ENCODE measurements around the gene DNAJB1.

Gene DNAJB1

DNA sequence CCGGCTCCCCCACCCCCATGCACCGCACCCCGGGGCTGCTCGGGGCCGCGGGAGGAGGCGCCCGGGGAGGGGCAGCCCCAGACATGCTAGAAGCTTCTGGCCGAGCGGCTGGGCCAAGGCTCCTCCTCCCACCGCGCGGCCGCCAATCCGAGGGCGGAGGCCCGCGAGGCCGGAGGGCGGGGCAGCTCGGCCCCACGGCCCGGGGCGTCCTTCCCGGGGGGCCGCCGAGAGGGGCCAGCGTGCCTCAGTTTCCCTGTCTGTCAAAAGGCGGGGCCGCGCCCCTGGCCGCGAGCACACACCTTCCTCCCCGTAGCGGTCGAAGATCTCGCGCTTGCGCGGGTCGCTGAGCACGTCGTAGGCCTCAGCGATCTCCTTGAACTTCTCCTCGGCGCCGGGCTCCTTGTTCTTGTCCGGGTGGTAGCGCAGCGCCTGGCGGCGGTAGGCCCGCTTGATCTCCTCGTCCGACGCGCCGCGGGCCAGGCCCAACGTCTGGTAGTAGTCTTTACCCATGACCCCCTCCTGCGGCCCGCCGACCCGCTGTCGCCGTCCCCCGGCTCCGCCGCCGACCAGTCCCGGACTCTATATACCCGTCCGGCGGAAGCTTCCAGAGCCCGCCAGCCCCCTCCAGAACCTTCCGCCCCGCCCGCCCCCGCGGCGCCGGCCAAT is at the start of gene DNAJB1:
Gene DNAJB1 (minus strand): TSS at position 558 of the 666 bp plus-strand sequence. CDS start 48 bp downstream, at position 510.
- in situ Hi-C loops (cut with HindIII; ENCODE audit: low sequenced_read_pairs), result loop anchor here (5.0 kb wide), 1 partner anchor 106 kb away; no protein-coding TSS in a partner anchor

DNA sequence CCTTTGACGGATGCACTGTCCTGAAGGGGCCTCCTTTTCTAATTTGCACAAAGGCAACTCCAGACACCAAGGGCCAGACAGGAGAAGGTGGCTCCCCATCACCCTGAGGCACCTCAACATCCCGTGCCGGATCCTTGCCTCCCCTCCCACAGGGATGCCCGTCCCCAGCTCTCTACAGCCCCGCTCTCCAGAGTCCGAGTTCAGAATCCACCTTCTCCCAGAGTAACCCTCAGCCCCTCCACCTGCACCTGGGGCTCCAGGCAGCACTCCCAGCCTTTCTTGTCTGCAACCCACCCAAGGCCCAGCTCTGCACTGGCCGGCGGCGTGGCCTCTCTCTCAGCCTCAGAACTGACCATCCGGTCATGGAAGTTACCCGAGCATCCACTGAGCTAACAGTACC is 48.9 kb upstream of the DNAJB1 start:
- in situ Hi-C loops (cut with HindIII; ENCODE audit: low sequenced_read_pairs), result loop anchor here (5.0 kb wide), 1 partner anchor 120 kb away; no protein-coding TSS in a partner anchor

DNA sequence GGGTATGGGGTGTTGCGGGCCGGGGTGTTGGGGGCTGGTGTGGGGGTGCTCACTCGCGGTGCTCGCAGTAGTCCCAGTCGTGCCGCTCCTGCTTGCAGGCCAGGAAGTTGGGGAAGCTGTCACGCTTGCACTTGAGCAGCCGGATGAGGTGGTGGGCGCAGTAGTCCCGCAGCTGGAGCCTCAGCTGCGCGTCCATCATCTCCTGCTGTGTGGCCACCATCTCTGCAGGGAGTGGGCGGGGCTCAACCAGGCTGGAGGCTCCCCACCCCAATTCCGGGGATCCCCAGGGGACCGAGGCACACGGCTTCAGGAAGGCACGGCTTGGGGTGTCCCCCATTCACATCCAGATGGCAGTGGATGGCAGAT is 48.5 kb upstream of the DNAJB1 start:
- in situ Hi-C loops (cut with HindIII; ENCODE audit: low sequenced_read_pairs), result loop anchor here (5.0 kb wide), 1 partner anchor 121 kb away; no protein-coding TSS in a partner anchor

DNA sequence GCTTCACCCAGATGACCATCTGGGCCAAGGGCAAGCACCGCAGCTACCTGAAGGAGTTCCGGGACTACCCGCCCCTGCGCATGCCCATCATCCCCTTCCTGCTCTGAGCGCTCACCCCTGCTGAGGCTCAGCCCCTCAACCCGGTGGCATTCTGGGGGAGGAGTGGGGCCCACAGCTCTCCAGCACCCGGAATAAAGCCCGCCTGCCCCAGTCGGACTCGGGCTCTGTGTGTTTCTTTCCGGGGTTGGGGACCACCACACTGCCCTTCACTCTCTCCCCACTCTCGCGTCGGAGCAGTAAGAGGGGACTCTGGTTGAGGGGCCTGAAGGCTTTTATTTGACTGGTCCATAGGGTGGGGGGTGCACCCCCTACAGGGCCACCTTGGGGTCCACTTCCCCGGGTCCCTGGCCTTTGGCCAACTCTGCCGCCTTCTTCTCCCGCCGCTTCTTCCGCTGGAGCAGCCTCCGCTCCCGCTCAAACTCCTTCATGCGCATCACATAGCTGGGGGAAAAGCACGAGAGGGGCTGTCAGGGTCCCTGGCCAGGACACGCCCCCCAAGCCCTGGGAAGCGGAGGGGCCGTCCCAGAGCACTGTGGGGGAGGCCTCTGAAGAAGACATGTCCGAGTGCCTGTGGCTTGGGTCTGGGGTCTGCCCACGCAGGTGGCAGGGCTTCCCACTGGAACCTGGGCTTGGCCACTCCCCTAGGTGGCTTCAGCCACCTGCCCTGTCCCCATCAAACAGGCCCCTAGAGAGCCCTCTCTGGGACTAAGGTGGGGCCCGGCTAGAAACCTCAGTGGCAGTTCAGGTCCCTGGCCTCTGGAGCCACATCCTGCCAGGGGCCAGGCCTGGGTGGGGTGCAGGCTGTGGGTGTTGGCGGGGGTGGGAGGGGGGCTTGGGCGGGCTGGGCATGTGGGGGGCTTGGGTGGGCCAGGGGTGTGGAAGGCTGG is 47.8 kb upstream of the DNAJB1 start:
- in situ Hi-C loops (cut with HindIII; ENCODE audit: low sequenced_read_pairs), result loop anchor here (5.0 kb wide), 1 partner anchor 121 kb away; no protein-coding TSS in a partner anchor

DNA sequence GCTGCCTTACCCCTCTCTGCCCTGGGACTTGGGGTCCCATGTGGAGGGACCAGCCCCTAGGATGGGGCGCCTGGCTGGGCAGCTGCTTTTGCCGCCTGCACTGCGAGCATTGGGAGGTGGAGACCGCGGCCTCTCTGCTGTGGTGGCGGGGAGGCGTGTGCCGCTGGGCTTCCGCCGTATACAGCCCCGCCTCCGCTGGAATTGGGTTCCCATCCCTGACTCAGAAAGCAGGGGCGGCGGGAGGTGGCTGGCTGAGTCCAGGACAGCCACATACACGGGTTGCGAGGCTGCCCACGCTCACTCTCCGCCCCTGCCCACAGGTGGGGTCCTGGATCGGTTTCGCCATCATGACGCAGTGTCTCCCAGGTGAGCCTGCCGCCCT is 47.1 kb upstream of the DNAJB1 start:
- in situ Hi-C loops (cut with HindIII; ENCODE audit: low sequenced_read_pairs), result loop anchor here (5.0 kb wide), 1 partner anchor 122 kb away; no protein-coding TSS in a partner anchor

DNA sequence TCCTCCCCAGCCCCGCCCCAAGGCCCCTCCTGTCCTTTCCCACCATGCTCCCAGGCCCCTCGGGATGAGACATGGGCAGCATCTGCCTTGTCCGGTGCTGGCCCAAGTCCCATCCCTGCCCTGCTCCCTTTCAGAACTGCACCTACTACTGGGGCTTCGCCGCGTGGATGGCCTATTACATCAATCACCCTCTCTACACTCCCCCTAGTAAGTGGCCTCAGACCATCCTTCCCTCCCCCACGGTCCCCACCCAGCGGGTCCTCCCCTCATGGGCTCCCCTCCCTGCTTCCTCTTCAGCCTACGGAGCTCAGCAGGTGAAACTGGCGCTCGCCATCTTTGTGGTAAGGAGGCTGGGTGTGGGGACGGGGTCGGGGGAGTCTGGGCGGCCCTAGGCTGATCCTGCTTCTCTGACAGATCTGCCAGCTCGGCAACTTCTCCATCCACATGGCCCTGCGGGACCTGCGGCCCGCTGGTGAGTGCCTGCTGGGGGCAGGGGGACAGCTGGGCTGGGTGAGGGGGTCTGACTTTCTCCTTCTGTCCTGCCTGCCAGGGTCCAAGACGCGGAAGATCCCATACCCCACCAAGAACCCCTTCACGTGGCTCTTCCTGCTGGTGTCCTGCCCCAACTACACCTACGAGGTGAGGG is 46.6 kb upstream of the DNAJB1 start:
- in situ Hi-C loops (cut with HindIII; ENCODE audit: low sequenced_read_pairs), result loop anchor here (5.0 kb wide), 1 partner anchor 123 kb away; no protein-coding TSS in a partner anchor

DNA sequence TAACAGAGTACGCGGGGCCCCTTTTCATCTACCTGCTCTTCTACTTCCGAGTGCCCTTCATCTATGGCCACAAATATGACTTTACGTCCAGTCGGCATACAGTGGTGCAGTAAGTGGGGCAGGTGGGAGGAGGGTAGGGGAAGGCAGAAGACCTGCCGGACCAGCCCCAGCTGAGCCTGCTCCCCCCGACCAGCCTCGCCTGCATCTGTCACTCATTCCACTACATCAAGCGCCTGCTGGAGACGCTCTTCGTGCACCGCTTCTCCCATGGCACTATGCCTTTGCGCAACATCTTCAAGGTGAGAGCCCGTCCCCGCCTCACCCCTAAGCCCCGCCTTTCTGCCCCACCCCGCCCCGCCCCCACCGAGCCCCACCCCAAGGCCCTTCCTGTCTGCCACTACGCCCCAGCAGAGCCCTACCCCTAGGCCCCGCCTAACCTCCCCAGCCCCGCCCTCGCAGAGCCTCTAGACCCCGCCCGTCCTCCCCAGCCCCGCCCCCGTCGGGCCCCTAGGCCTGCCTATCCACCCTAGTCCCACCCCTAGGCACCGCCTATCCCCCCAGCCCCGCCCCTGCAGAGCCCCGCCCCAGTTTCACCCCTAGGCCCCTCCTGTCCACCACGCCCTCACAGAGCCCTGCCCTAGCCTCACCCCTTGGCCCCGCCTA is 45.9 kb upstream of the DNAJB1 start:
- in situ Hi-C loops (cut with HindIII; ENCODE audit: low sequenced_read_pairs), result no loop called here

DNA sequence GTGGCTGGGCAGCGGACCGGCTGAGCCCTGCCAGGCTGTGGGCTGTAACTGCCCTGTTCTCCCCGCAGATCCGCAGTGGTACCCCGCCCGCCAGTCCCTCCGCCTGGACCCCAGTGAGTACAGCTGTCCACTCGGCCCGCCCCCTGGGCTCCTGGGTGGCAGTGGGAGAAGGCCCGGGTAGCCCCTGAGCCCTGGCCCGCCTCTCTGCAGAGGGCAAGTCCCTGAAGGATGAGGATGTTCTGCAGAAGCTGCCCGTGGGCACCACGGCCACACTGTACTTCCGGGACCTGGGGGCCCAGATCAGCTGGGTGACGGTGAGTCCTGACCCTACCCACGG is 45.4 kb upstream of the DNAJB1 start:
- in situ Hi-C loops (cut with HindIII; ENCODE audit: low sequenced_read_pairs), result no loop called here

DNA sequence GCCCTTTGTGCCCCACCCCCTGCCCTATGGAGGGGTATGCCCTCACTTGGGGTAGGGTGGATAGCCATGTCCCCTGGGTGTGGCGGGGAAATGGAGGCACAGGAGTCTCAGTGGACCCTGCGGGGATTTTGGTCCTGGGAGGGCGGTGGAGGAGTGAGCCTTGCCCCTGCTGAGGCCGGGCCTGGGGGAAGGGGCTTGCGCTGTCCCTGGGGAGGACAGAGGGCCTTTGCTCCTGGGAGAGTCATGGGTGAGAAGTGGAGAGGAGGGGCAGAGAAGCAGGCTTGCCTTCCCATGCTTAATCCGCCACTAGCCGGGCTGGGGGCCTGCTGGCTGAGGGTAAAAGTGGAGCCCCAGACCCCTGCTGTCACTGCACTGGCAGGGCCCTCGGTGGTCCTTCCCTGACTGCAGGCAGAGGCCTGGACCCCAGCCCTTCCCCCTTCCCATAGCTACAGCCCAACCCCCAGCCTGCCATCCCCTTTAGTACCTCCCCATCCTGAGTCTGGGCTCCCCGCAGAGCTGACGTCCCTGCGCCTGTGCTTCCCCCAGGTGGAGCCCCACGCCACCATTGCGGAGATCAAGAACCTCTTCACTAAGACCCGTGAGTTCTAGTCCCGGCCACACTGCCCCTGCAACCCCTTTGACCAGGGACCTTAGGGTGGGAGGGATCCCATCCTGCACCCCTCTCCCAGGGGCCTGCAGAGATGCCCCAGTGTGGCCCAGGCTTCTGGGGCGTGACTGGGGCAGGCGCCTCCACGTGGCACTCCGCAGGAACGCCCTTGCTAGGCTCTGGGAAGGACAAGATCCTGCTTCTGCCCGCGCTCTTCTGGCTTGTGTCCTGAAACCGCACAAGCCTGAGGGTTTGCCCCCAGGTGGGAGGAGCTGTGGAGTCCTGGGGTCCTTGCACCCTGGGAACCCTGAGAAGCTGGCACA is 44.7 kb upstream of the DNAJB1 start:
- in situ Hi-C loops (cut with HindIII; ENCODE audit: low sequenced_read_pairs), result no loop called here

DNA sequence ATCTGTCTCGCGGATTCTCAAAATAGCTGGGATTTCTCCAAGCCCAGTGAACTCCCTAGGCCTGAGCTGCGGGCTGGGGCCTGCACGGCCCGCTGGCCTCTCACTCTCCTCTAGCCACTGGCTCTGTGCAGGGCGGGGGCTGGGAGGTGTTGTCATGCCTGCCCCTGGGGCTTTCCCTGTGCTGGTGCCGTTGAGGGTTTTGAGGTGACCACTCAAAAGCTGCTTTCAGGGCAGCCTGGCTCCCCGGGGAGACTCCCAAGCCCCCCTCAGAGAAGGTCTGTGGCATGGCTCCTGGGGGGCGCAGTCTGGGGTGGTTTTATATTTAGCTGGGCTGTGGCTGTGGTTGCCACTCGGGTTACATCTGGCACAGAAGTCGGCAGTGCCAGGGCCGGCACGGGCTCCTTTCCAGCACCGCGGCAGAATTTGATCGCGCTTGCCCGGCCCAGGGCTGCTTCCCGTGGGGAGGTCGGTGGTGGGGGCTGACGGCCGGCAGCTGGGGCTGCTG is 43.7 kb upstream of the DNAJB1 start:
- in situ Hi-C loops (cut with HindIII; ENCODE audit: low sequenced_read_pairs), result no loop called here

DNA sequence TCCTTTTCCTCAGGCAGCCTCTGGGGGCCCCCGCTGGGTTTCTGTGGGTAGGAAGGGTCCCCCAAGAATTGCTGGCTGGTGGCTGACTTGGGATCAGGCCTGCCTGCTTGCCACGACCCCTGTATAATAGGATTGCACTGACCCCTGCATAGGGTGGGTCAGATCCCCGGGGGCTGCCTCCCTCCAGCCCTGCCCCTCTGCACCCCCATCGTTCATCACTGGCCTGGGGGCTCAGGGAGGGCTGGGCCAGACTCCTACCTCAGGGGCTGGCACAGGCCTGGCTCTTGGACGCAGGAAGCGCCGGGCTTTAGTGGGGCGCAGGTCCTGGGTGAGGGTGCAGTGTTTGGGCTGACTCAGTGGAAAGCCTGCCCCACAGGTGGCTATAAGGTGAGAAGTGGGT is 43.1 kb upstream of the DNAJB1 start:
- in situ Hi-C loops (cut with HindIII; ENCODE audit: low sequenced_read_pairs), result no loop called here

DNA sequence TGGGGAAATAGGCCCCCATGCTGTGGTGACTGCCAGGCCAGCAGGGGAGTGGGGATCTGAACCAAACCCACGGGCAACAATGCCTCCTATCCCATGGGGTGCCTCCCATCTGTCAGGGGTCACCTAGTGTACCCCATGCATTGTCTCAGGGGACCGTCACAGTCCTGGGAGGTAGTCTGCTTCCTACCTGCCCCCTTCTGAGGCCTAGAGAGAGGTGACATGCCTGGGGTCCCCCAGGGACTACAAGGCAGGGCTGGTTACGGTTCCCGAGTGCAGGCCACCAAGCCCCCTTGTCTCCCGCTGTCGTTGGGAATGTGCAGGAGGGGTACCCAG is 42.5 kb upstream of the DNAJB1 start:
- in situ Hi-C loops (cut with HindIII; ENCODE audit: low sequenced_read_pairs), result no loop called here

DNA sequence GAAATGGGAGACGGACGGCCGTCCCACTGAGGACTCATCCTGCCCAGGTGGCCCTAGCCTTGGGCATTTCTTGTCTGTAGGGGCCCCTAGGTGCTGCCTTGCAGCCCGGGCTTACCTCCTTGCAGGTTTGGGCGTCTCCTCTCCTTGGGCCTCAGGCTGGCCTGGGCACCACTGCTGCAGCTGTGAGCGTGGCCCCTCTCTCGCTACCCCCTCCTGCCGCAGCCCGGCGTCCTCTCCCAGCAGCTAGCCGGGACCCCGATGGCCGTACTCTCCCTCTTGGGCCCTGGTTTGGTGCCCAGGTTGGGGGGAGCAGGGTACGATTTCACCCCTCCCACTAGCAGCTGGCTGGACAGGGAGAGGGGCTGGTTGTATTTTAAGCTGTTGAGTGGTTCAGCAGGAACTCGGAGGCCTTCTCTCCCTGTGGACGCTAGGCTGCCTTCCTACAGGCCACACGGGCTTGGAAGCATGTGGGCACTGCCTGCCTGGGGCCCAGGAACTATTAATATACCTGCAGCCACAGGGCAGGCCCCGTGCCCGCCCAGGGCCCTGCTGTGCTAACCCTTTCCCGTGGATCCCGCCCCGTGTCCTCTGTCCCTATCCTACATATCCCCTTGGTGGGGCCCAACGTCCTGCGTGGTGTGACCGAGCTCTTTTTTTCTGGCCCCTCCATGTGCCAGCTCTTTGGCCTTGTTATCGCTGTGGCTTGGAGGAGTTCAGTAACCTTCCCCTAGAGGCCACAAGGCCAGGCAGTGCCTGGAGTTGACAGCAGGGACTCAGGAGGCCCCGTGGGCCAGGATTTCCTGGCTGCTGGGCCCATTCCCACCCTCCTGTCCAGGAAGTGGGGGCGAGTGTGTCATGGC is 41.9 kb upstream of the DNAJB1 start:
- in situ Hi-C loops (cut with HindIII; ENCODE audit: low sequenced_read_pairs), result no loop called here

DNA sequence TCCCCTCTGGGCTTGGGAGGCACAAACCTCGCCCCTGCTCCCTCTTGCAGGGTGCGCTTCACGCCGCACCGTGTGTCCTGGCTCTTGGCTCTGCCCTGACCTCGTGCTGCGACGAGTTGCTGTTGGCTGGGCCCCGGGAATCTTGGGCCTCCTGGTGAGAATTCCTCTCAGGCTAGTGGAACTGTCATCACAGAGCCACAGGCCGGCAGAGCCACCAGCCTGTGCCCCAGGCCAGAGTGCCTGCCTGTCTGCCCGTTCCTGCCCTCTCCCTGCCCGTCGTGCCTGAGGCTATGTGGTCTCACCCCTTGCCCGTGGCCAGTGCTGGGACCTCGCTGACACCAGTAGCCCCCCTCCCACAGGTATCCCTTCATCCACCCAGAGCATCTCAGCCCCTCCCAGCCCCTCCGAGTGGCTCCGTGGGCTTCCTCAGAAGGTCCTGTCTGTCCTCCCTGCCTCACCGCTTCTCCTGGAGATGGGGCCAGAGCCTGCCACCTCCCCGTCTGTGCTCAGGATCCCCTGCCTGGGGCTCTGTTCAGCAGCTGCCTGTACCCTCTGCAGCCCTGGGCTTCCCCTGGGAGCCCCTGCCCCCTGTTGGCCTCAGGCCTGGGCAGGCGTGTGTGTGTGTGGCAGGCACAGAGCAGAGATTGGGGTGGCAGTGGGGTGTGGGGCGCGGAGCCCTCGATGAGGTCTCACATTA is 40.3 kb upstream of the DNAJB1 start:
- in situ Hi-C loops (cut with HindIII; ENCODE audit: low sequenced_read_pairs), result no loop called here

DNA sequence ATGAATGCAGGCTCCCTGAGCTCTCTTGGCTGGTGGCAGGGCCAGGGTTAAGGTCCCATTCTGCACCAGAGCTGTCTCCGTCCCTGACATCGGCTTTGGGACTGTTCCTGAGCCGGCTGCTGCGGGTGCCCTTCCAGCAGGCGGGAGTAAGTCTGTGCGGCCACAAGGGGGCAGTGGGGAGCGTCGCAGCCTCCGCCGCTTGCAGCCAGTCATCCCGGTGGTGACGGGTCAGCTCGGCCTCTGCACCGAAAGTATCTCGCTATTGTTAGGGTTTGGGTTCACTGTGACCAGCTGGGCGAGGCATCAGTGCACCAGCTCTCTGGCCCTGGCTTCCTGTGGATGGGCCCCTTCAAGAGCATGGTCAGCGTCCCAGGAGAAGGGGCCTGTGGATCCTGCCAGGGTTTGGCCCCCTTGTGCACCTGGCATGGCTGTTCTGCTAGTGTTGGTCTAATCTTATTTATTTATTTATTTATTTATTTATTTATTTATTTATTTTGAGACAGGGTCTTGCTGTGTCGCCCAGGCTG is 38.5 kb upstream of the DNAJB1 start:
- in situ Hi-C loops (cut with HindIII; ENCODE audit: low sequenced_read_pairs), result no loop called here

DNA sequence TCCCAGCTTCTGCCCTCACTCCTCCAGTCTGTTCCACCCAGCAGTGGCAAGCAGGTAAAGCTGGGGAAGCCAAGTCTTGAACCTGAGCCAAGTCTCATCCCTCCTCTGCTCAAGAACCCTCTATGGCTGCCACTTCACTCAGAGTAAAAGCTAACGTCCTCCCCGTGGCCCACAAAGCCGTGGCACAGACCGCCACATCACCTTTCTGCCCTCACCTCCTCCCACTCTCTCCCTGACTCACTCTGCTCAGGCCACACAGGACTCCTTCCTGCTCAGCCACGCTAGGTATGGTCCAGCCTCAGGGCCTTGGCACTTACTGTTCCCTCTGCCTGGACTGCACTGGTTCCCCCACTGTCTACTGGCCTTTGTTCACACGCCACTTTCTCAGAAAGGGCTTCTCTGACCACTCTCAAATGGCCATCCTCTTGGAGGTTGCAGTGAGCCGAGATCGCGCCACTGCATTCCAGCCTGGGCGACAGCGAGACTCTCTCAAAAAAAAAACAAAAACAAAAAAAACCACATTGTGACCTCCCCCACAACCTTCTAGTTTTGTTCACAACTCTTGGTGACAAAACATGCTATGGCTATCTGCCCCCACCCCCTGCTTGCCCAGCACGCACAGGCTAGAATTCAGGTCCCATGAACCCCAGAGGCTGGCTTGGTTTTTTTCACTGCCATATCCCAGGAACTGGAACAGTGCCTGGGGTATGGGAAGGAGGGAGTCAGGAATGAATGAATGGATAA is 37.9 kb upstream of the DNAJB1 start:
- in situ Hi-C loops (cut with HindIII; ENCODE audit: low sequenced_read_pairs), result no loop called here

DNA sequence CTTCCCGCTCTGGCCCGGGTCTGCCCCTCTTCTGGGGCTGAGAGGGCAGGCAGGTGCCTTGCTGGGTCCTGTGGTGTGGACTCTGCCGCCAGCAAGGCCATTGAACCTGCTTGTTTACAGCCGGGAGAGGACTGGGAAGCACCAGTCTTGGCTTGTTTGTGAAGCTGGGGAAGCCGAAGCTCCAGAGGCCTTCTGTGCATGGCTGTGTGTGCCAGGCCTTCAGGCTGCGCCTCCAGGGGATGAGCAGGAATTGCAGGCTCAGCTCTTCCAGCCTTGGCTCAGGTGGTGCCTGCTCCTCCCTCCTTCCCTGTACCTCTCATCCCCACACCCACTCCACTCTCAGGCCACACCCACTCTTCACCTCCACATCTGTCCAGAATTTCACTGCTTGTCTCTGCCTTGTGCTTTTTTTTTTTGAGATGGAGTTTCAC is 36.2 kb upstream of the DNAJB1 start:
- in situ Hi-C loops (cut with HindIII; ENCODE audit: low sequenced_read_pairs), result no loop called here

Measured in endothelial cell of hepatic sinusoid (primary cell).